GM19463 (cell line): ENCODE results near the gene RIMBP3B.
"Not testable (repeated sequence)": the region's sequence is repeated elsewhere in the genome, so short reads cannot be mapped to it uniquely, and the experiment has no call there.

Source experiments
- ATAC-seq: cut with Tn5 transposase; IDR thresholded peaks from one replicate; pipeline ENCODE4 v1.9.1; 2021; ENCODE audit warnings: mild to moderate bottlenecking, moderate library complexity; ENCODE audit not compliant: unreplicated experiment

RIMBP3B gene

DNA sequence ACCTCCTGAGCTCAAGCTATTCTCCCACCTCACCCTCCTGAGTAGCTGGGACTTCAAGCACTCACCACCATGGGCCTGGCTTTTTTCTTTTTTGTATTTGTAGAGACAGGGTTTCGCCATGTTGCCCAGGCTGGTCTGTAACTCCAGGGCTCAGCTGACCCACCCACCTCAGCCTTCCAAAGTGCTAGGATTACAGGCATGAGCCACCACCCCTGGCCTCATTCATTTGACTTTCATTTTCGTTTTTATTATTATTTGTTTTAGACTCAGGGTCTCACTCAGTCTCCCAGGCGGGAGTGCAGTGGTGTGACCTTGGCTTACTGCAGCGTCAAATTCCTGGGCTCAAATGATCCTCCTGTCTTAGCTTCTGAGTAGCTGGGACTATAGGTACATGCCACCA, 24.2 kb downstream of the RIMBP3B start:
- ATAC-seq: not testable (repeated sequence)

DNA sequence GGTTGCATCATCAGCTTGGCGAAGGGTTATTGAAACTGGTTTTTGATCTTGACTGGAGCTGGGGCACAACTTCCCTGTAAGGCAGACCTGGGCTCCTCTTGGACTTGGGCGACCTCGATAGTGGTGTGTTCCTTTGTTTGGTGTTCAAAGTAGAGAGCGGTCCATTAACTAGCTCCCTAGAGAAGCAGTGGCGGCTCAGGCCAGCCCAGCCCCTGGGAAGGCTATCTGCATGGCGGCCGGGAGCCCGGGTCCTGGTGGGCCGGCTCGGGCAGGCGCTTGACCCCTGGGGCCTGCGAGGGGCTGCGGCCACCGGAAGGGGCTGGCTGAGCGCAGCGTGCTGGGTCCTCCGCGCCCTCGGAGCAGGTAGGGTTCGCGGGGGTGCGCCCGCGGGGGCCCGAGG, 32.8 kb downstream of the RIMBP3B start:
- ATAC-seq: not testable (repeated sequence)

- peak; percentile 89 for ATAC-seq
Observed at GRCh38 chr22:21417227-21417746, 33.7 kb downstream of the RIMBP3B start, which contains the start of gene HIC2. HIC2 (plus strand) TSS chr22:21417371; CDS start chr22:21442832, 25,461 bp downstream.

- peak; percentile 9 for ATAC-seq
Observed at GRCh38 chr22:21417853-21418252, 34.3 kb downstream of the RIMBP3B start.

GRCh38 chr22:21418974-21419638, 35.6 kb downstream of the RIMBP3B start:
- not testable (repeated sequence) for ATAC-seq

DNA sequence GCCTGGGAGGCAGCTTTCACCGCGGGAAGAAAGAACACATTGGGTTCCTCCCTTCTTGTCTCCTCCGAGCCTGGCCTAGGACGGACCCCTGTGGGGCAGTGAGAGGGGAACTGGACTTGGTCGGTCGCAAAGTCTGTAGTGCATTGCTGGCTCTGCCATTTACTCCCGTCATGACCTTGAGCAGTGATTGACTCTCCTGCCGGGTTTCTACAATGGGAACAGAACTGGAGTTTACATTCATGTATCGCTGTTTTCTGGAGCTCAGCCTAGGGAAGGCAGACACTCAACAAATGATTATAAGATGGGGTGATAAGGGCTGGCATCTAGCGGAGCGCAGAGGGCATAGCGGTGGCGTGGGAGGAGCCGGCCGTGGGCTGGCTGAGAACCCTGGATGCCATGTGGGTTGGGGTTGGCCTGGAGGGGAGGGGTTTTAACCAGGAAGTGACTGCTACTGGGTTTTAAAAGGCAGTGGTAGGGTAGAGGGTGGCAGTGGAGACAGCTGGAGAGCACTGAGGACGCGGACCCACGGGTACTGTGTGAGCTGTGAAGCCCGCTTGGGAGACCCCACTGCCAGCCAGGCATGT, 36.7 kb downstream of the RIMBP3B start:
- not testable (repeated sequence) for ATAC-seq

DNA sequence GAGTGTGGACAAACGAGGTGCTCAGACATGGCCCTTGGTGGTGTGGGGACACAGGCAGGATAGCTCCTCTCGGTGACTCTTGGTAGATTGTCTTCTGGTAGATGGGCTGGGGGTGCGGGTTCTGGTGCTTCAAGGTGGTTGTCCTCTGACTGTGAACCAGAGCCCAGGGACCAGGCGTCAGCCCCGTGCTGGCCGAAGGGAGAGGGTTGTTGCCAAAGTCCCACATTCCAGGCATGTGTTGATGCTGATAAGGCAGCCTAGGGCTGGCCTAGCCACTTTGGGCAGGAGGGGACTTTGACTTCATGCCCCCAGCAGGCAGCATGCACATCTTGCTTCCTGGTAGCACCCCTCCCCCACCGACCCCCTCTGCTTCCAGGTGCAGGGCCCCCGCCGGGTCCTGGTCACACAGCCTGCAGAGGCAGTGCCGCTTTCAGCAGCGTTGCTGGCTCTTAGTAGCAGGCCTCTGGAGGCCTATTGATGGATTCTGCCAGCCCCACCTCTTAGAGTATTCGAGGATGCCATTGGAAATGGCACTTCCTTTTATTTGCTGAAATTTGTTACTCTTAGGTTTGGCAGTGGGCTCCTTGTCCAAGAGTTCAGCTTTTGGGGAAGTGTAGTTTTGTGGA, 40.6 kb downstream of the RIMBP3B start:
- ATAC-seq: not testable (repeated sequence)

DNA sequence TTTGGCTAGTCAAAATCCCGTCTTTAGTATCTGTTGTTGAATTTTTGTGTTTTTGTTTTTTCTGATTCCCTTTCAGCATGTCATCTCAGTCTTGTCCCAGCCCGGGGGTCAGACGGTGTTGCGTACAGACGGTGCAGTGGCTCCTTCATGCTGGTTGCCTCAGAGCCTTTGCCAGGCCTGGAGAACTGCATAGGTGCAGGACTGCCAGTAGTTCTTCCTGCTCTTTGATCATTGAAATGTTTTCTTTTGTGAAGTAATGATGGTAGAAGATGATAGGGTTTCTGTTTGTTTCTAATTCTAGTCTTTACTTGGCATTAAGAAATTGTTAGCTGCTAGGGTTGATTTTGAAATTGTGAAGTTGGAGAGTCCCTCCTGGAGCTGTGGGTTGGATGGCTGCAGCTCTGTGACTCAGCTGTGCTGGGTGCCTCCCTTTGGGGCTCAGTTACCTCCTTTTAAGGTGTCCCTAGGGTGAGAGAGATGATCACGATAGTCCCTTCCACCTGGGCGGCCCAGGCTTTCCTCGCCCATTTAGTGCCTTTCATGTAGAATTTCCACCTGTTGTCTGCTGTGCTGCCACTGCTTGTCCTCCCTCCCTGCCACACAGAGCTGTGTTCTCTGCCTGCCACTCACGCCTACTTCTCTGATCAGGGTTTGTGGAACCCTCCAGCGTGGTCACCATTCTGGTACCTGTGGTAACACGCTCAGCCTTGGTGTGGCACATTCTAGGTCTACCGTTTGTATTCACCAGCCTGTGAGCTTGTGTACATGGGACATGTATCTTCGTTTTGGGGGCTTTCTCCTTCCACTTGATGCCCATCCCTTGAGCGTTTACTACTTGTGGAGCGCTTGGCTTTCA, 51.1 kb downstream of the RIMBP3B start:
- not testable (repeated sequence) for ATAC-seq

GRCh38 chr22:21435998-21436810, 52.7 kb downstream of the RIMBP3B start:
- ATAC-seq: not testable (repeated sequence)

GRCh38 chr22:21438013-21438412, 54.5 kb downstream of the RIMBP3B start:
- not testable (repeated sequence) for ATAC-seq
